DOHH2 (cell line): ENCODE data around the gene TBC1D14.

Experiments
- H3F3A ChIP-seq: fragments of 200-600 bp; sonication (generic), shearing (Covaris generic); 2 replicates; pipeline ENCODE4 v1.6.0; 2016; ENCODE audit warnings: antibody characterized with exemption, mild to moderate bottlenecking; ENCODE audit not compliant: control insufficient read depth, insufficient read depth
- H3K27ac ChIP-seq: fragments of 200-600 bp; sonication (generic); 2 replicates; pipeline ENCODE4 v1.5.1; 2014; ENCODE audit warnings: low read depth, mild to moderate bottlenecking, low read length, moderate library complexity
- H3K27me3 ChIP-seq: fragments of 200-600 bp; sonication (generic); 2 replicates; pipeline ENCODE4 v1.6.1; 2014; ENCODE audit warnings: mild to moderate bottlenecking, low read length, mixed read lengths; ENCODE audit not compliant: control insufficient read depth
- H3K36me3 ChIP-seq: fragments of 200-600 bp; sonication (generic); 2 replicates; pipeline ENCODE4 v1.6.1; 2014; ENCODE audit warnings: mild to moderate bottlenecking, low read length, moderate library complexity, mixed read lengths; ENCODE audit not compliant: control insufficient read depth
- H3K4me1 ChIP-seq: fragments of 200-600 bp; sonication (generic); 2 replicates; pipeline ENCODE4 v1.6.1; 2014; ENCODE audit warnings: mild to moderate bottlenecking, low read length, mixed read lengths; ENCODE audit not compliant: control insufficient read depth
- H3K4me2 ChIP-seq: fragments of 200-600 bp; sonication (generic); 2 replicates; pipeline ENCODE4 v1.6.0; 2014; ENCODE audit warnings: mild to moderate bottlenecking, low read length, moderate library complexity
- H3K4me3 ChIP-seq: fragments of 200-600 bp; sonication (generic); 2 replicates; pipeline ENCODE4 v1.5.1; 2014; ENCODE audit warnings: mild to moderate bottlenecking, low read length, mixed read lengths
- H3K79me2 ChIP-seq: fragments of 200-600 bp; sonication (generic); 2 replicates; pipeline ENCODE4 v1.6.1; 2014; ENCODE audit warnings: mild to moderate bottlenecking, low read length, mixed read lengths; ENCODE audit not compliant: control insufficient read depth
- H3K9me2 ChIP-seq: fragments of 200-600 bp; sonication (generic); replicated peaks from 2 replicates; pipeline ENCODE4 v1.6.1; 2014; ENCODE audit warnings: mild to moderate bottlenecking, low read length, mixed read lengths; ENCODE audit not compliant: control insufficient read depth
- H3K9me3 ChIP-seq: fragments of 200-600 bp; sonication (generic); 2 replicates; pipeline ENCODE4 v1.6.1; 2014; ENCODE audit warnings: antibody characterized with exemption, low read length, mixed read lengths; ENCODE audit not compliant: control insufficient read depth, insufficient read depth
- H4K20me1 ChIP-seq: fragments of 200-600 bp; sonication (generic); 2 replicates; pipeline ENCODE4 v1.6.0; 2014; ENCODE audit warnings: low read depth, mild to moderate bottlenecking, antibody characterized with exemption, low read length, moderate library complexity; ENCODE audit not compliant: control insufficient read depth, insufficient read depth
- CTCF ChIP-seq: fragments of 200-600 bp; sonication (generic); IDR thresholded peaks from one replicate; pipeline ENCODE4 v1.5.1; 2014; ENCODE audit warnings: antibody characterized with exemption, mild to moderate bottlenecking, low read depth, low read length; ENCODE audit not compliant: poor library complexity, severe bottlenecking
- EZH2phosphoT487 ChIP-seq: fragments of 200-600 bp; sonication (generic); IDR thresholded peaks from 2 replicates; pipeline ENCODE4 v1.6.1; 2017; ENCODE audit warnings: borderline replicate concordance, mild to moderate bottlenecking, antibody characterized with exemption, low read length, moderate library complexity, mixed read lengths

The TBC1D14 gene

GRCh38 chr4:7040765-7041164, 131.1 kb downstream of the TBC1D14 start:
- Histone ChIP-seq H3K27me3 (peaks cover 9% of the 10 kb centered on the region), H3K79me2 (peaks cover 23% of the 10 kb centered on the region), H3K4me3 (no peak overlapping the region), H4K20me1 (peaks cover 7% of the 10 kb centered on the region), H3F3A (peaks cover 4% of the 10 kb centered on the region), H3K9me2 (no peaks in the 10 kb centered on the region), H3K4me2 (no peak overlapping the region), H3K9me3 (no peaks in the 10 kb centered on the region), H3K27ac (no peak overlapping the region), H3K36me3 (peaks cover 17% of the 10 kb centered on the region), H3K4me1 (peaks cover 26% of the 10 kb centered on the region)
- TF ChIP-seq CTCF (no peak), EZH2phosphoT487 (no peak)

- Histone ChIP-seq H3K9me2 (no peaks in the 10 kb centered on the region), H3K9me3 (no peaks in the 10 kb centered on the region), H3K4me1 (peaks cover 31% of the 10 kb centered on the region), H3K27me3 (peaks cover 9% of the 10 kb centered on the region), H4K20me1 (peaks cover 10% of the 10 kb centered on the region), H3K4me3 (no peak overlapping the region), H3K79me2 (peaks cover 28% of the 10 kb centered on the region), H3F3A (peaks cover 4% of the 10 kb centered on the region), H3K4me2 (no peak overlapping the region), H3K36me3 (peaks cover 20% of the 10 kb centered on the region), H3K27ac (no peak overlapping the region)
- no peak for TF ChIP-seq CTCF
- TF ChIP-seq EZH2phosphoT487: no peak
These were observed 131.6 kb downstream of the TBC1D14 start for GRCh38 chr4:7041246-7041645.

GRCh38 chr4:7041801-7042502, 132.3 kb downstream of the TBC1D14 start:
- Histone ChIP-seq H3K9me2 (no peaks in the 10 kb centered on the region), H3K9me3 (no peaks in the 10 kb centered on the region), H3K79me2 (peaks cover 35% of the 10 kb centered on the region), H3F3A (peaks cover 4% of the 10 kb centered on the region), H3K27ac (no peak overlapping the region), H4K20me1 (peaks cover 14% of the 10 kb centered on the region), H3K4me3 (peak overlapping the region; percentile 71), H3K4me1 (peaks cover 36% of the 10 kb centered on the region), H3K36me3 (peaks cover 21% of the 10 kb centered on the region), H3K4me2 (peak overlapping the region; percentile 73), H3K27me3 (peaks cover 9% of the 10 kb centered on the region)
- no peak for TF ChIP-seq CTCF
- TF ChIP-seq EZH2phosphoT487: no peak
